Bronchial epithelial cell (primary cell): ENCODE results near the gene CCDC15. TPM values are rescaled to one million over a fixed set of nuclear protein-coding genes. Genes with fewer than 3 reads are reported as not detected.
"Not testable (repeated sequence)": the region's sequence is repeated elsewhere in the genome, so short reads cannot be mapped to it uniquely, and the experiment has no call there.

Experiments used
- DNase-seq: peaks from one replicate; pipeline ENCODE4 v3.0.0-alpha.2; 2010; ENCODE audit warnings: low read depth
- FAIRE-seq: peaks from 2 replicates; lab custom pipeline; 2011; peaks lifted over from hg19 to GRCh38; lab: Jason Lieb, UNC
- H3K27me3 ChIP-seq: 2 replicates; pipeline ENCODE4 v1.5.1; 2011; ENCODE audit warnings: low read length; ENCODE audit not compliant: control insufficient read depth, insufficient read depth
- H3K36me3 ChIP-seq: 2 replicates; pipeline ENCODE4 v1.5.1; 2011; ENCODE audit warnings: low read length; ENCODE audit not compliant: control insufficient read depth, insufficient read depth
- H3K4me3 ChIP-seq: 2 replicates; pipeline ENCODE4 v1.5.1; 2011; ENCODE audit warnings: mild to moderate bottlenecking, low read depth, low read length, control low read depth
- CTCF ChIP-seq: IDR thresholded peaks from 2 replicates; pipeline ENCODE4 v1.5.1; 2011; ENCODE audit warnings: mild to moderate bottlenecking, moderate library complexity, low read length, control low read depth, inconsistent platforms; ENCODE audit not compliant: insufficient read depth, severe bottlenecking
- total RNA-seq: library from RNA; depleted of rRNA; stranded (reverse); fragments of >200 nt; gene quantifications from 2 replicates; pipeline ENCODE4 v1.2.1, GENCODE V29; 2014

CCDC15 gene
- total RNA-seq, 1 donor from 2014 or later = 1.1 TPM

- DNase-seq (no peak), FAIRE-seq (no peak)
- no peak for TF ChIP-seq CTCF
These were observed 47.8 kb downstream of the CCDC15 start for GRCh38 chr11:125001849-125002248.

GRCh38 chr11:125005491-125005890 is 51.5 kb downstream of the CCDC15 start:
- Histone ChIP-seq H3K4me3 (no peak overlapping the region), H3K36me3 (no peaks in the 10 kb centered on the region), H3K27me3 (no peaks in the 10 kb centered on the region)
- FAIRE-seq (no peak), DNase-seq (no peak)
- no peak for TF ChIP-seq CTCF

More at GRCh38 chr11:125001849-125002248, 47.8 kb downstream of the CCDC15 start:
- no peak overlapping the region for H3K4me3 ChIP-seq
- H3K36me3 ChIP-seq = no peaks in the 10 kb centered on the region
- no peaks in the 10 kb centered on the region for H3K27me3 ChIP-seq

GRCh38 chr11:125016413-125016812 is 62.4 kb downstream of the CCDC15 start:
- Histone ChIP-seq H3K36me3 (no peaks in the 10 kb centered on the region), H3K4me3 (no peak overlapping the region), H3K27me3 (no peaks in the 10 kb centered on the region)
- DNase-seq = no peak
- no peak for FAIRE-seq
- TF ChIP-seq CTCF = no peak

GRCh38 chr11:125020342-125020741 is 66.3 kb downstream of the CCDC15 start:
- TF ChIP-seq CTCF = no peak
- H3K4me3 ChIP-seq = no peak overlapping the region
- FAIRE-seq (no peak), DNase-seq (no peak)
- H3K36me3 ChIP-seq = no peaks in the 10 kb centered on the region
- H3K27me3 ChIP-seq = no peaks in the 10 kb centered on the region

DNA sequence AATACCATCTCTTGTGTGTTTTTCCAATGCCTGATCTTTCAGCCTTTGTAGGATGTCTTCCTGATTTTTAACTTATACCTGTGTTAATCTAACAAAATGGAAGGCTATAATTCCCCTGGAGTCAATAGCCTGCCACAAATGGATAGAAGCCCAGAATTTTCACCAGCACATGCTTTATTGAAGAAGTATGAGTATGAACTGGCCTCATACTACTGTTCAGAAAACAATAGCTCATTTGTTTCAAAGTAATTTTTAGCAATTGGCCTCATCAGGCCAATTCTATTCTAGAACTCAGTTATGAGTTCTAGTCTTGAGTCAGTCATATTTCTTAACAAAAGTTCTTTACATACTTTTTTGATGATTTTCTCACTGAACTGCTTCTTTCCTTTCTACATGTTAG is 68.5 kb downstream of the CCDC15 start:
- no peak for DNase-seq
- Histone ChIP-seq H3K4me3 (no peak overlapping the region), H3K27me3 (no peaks in the 10 kb centered on the region), H3K36me3 (no peaks in the 10 kb centered on the region)
- FAIRE-seq = no peak
- no peak for TF ChIP-seq CTCF

DNA sequence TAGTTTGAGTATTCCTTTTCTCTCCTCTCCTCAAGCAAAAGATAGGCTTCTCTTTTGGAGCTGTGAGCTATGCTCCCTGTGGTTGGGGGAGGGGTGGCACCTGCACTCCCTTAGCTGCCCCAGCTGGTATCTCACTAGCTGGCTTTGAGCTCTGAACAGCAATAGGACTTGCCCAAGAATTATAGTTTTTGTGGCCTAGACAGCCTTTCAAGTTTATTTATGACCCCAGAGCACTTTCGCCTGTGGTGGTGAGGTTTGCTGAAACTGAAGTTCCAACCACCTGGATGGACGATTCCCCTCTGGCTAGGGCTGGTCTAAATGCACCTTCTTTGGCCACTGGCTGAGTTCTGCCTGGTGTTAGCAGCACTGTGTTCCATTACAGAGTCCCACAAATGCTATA is 72.0 kb downstream of the CCDC15 start:
- no peaks in the 10 kb centered on the region for H3K36me3 ChIP-seq
- FAIRE-seq = no peak
- no peak for DNase-seq
- no peak overlapping the region for H3K4me3 ChIP-seq
- TF ChIP-seq CTCF = no peak
- no peaks in the 10 kb centered on the region for H3K27me3 ChIP-seq

DNA sequence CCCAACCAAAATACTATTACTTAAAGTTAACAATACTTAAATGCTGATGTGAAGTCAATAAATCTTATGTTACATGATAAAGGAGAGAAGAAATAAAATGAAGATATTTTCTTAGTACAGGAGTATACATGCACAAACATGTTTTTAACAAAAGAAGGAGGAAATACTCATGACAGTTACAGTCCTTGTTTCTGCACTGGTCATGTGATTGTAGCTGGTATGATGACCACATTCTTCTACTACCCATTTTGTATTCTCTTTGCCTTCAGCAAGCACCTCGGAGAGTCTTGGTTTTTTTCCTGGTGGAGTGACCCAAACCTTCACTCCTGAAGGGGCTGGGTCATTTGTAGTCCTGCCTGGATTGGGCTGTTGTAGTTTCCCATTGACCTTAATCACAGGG is 75.4 kb downstream of the CCDC15 start:
- not testable (repeated sequence) for H3K36me3 ChIP-seq, H3K4me3 ChIP-seq, H3K27me3 ChIP-seq, FAIRE-seq
- peak; percentile 80 for DNase-seq
